HG03280 (cell line): Measurements from ENCODE around the gene CARD16.

Experiments used
- ATAC-seq: cut with Tn5 transposase; IDR thresholded peaks from one replicate; pipeline ENCODE4 v1.9.1; 2021; ENCODE audit warnings: mild to moderate bottlenecking, moderate library complexity; ENCODE audit not compliant: unreplicated experiment

The CARD16 gene

DNA sequence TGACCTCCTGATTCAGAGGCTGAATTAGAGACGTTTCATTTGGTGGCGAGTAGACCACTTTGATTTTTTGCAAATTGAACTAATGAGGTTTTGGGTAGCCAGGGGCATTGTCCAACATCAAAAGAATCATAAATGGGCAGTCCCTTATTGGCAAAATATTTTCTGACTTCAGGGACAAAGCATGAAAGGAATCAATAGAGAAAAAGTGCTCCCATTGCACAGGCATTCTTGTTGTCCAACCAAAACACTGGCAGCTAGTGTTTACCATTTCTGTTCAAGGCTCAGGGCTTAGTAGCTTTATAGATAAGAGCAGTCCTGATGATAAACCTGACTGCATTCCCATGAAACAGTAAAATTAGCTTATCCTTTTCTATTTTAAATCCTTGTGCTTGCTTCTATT is 6.4 kb upstream of the CARD16 start:
- no peak for ATAC-seq

DNA sequence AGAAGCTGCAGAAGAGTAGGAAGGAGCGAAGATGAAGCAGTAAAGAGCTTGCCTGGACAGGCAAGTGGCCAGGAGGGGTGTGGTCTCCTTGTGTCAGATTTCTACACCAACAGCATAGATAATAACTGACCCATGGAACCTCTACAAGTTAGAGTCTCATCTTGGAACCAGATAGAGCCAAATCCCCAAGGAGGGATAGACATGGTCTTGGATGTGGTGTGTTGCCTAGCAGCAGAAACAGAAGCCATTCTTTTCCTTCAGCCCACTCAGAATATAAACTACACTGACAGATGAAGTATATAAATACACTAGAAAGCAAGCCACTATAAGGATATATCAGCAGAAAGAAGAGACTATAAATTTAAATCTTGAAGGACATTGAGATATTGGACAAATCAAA is 4.3 kb upstream of the CARD16 start:
- ATAC-seq = no peak

DNA sequence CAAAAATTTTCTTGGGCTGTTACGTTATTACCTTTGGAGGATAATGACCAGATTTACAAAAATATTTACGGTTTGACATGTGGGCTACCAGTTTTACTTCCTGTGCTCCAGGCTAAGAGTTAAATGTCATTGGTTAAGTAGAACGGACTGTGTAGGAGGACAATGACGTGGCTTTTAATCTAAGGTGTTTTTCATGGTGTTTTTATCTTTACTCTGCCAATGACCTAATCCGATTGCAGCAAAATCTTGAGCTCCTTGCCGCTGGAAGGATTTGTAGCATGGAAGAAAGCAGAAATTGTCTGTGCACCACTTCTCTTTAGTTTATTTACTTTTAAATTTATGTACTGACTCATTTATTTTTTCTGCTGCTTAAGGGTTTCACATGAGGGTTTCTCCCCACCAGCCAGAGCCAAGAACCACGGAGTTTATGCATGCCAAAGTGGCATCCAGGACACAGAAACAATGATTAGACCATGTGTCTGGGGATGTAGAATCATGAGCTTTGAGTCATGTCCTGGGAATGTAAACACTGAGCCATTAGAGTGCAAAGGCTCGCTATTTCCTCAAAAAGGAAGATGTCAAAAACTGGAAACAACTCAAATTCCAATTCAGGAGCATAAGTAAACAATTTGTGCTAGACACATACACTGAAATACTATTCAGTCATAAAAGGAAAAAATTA is 1.9 kb upstream of the CARD16 start:
- no peak for ATAC-seq

DNA sequence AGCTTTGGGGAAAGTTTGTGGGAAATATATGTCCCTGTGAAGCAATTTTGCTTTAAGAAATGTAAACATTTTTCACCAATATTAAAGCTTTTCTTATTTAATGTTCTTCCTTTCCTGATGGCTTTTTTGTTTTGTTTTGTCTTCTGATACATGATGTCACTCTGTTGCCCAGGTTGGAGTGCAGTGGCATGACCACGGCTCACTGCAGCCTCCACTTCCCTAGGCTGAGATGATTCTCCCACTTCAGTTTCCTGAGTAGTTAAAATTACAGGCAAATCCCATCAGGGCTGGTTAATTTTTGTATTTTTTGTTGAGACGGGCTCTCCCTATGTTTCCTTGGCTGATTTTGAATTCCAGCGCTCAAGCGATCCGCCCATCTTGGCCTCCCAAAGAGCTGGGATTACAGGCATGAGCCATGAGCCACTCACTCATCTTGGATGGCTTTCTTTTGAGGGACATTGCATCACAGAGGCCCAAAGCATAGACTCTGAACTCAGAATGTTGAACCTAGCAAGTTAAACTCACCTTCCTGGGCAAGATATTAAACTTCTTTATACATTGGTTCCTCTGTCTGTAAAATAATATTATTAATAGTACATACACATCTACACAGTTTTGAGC is 651 bp upstream of the CARD16 start:
- no peak for ATAC-seq

DNA sequence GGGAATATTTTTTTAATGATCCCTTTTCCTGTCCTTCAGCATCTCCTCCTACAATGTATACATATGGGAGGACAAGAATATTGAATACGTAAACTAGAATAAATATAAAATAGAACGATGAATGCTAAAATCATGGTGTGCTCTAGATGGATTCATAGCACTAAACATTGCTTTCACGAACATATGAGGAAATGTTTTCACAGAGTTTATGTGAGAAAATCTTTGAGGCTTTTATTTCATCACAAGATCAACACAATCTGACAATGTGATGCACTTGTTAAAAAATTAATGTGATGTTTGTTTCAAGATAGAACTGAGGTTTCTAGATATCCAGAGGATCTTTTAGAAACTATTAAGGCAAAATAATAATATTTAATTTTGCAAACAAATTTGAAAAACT is 3.0 kb downstream of the CARD16 start:
- ATAC-seq = no peak

DNA sequence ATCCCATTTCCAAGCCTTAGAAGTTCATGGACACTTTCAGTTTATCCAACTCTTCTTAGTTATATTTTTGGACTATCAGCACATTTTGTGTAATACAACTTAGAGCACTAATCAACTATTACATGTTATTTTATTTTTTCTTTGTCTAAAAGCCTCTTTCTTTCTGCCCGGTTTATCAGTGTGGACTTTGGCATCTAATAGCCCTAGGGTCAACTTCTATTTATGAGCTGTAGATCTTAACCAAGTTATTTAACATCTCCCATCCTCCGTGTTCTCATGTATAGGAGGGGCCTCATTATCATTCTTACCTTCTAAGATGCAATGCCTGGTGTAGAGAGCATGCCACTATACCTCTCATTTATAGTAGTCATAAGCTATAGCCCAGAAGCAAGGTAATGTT is 4.4 kb downstream of the CARD16 start:
- no peak for ATAC-seq

DNA sequence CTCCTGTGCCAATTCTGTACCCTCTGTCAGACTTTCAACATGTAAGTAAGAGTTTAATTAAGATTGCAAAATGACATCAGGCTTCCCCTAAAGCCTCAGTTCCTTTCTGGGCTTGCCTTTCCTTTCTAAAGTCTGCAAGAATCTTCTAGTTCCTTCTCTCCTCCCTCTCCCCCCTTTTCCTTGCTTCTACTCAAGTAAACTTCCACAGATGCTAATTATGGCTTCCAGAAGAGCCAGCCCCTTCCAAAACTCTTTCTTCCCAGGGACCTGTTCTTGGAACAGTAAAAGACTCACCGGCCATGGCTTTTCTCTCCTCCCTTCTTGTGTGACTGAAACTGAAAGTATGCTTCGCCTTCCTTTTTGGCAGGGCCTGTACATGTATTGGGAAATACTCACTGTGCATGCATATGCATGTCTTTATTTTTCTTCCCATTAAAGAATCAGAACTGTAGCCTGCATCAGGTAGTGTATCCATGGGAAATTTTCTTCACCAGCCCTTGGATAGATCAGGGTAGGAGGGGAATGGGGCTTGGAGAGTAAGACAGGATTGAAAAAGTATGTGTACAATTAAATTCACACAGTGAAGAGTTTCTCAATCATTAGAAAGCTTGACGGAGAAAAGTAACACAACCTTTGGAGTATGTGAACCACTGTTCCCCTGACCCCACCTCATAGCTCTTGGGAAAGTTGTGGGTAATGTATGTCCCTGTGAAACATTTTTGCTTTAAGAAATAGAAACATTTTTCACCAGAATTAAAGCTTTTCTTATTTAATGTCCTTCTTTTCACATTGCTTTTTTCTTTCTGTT is 10.1 kb downstream of the CARD16 start, which contains the start of gene CASP1:
TSS of gene CASP1 (minus strand) at position 332 of the 808 bp plus-strand sequence. CDS start at position 301, 31 bp downstream.
- ATAC-seq = peak; percentile 83

DNA sequence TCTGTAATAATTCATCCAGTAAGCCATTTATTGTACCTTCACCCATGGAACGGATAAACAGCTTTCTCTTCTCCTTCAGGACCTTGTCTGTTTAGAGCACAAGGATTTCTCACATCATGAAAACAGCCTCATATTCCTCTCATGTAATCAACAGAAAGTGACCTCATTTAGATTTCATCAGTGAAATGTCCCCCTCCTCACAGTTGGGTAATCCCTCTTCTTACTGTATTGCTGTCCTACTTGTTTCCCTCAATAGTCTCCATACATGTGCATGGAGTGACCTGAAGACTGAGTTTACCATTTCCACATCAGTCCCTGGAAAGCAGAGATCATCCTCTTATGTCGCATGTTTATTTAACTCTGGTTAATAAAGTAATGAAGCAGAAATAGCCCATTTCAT is 10.7 kb downstream of the CARD16 start:
- peak; percentile 6 for ATAC-seq

DNA sequence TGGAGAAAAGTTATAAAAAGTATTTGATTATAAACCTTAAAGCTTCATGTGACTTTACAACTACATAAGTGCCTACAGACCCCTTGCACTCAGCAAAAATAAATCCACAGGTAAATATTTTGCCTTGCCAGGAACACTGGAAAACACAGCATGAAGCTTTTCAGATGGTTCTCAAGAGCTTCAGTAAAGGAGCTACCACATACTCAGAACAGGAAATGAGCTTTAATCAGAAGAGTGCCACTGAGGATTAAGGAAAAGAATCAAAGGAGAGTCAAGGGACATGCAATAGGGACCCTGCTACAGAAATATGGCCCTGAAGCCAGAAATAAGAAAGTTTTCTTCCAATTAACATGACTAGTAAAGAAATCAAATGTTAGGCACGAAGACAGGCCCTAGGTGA is 11.4 kb downstream of the CARD16 start:
- no peak for ATAC-seq

DNA sequence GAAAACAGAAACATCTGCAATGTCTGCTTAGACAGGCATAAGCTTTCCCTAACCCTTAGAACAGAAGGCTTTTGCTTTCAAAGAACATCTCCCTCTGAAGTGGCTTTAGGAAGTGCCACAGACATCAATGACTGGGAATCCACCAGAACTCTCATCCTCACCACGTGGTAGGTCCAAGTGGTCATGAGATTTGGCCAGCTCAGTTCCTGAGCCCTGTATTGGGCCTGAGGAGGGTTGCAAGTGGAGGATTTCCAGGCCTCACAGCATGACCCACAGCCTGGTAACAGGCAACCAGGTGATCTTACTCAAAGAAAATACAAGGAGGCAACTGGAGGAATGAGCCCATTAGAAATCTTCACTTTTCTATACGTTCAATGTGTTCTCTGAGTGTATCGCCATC is 11.8 kb downstream of the CARD16 start:
- ATAC-seq = no peak

DNA sequence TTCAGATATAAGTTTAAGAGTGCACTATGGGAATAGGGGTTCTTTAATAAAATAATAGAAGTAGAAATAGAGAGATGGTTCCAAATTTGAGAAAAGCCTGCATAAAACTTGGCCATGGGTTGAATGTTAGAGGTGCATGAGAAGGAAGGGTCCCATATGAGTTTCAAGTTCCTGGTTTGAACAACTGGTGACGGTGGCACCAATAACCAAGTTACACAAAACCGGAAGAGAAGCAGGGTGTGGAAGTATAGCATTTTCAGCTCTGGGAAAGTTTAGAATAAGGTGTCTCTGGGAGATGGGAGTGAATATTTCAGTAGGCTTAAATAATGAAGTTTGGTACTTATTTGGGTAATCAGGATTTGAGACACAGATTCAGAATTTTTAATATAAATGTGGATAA is 12.6 kb downstream of the CARD16 start:
- ATAC-seq = no peak

DNA sequence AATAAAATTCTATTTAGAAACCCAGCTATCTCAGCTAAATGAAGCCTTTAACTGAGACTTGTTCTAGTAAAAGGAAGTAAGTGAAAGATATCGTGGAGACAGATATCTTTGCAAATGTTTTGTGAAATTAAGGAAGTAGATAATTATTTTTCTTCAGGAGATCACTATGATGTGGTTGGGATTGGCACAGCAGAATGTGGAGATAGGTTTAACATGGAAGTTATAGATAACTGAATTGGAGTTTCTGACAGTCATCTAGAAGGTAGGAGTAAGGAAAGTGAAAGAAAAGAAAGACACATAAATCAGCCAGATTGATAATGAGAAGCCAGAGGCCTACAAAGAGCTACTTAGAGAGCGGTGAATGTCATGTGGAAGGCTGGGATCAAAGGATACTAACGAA is 17.5 kb downstream of the CARD16 start:
- no peak for ATAC-seq

DNA sequence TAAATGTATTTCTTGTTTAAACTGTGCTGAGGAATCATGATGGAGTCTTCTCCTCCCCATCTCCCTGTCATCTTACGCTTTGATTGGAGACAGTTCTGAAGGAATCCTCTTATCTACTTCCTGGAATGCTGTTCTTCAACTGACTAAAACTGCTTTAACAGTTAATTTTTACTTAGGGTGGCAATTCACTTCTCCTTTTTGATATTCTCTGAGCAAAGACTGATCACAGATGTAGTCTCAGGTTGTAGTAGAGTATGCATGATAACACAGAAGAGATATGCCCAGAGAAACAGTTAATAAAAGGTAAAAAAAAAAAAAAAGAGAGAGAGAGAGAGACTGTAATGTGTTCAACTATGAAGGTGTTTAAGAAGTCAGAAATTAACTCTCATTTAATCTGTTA is 20.7 kb downstream of the CARD16 start:
- no peak for ATAC-seq

DNA sequence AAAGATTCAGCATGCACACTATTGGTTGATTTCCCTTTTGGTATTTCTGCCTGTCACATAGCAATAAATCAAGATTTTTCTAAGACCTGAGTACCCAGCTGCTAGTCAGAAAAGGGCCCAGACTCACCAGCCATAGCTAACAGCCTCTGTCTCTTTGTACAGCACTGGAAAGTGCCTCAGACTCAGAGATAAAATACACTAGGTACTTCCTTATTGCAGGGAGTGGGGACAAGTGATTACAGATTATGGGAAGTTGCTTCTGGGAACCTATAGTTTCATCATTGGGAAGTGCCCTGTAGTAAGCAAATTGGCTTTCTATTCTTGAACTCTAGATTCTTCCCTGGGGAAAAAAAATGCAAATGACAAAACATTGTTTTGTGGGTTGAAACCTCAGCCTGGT is 22.1 kb downstream of the CARD16 start, which contains the start of gene CASP5:
TSS of gene CASP5 (minus strand) at position 166 of the 400 bp plus-strand sequence. CDS start at position 134, 32 bp downstream.
- no peak for ATAC-seq

DNA sequence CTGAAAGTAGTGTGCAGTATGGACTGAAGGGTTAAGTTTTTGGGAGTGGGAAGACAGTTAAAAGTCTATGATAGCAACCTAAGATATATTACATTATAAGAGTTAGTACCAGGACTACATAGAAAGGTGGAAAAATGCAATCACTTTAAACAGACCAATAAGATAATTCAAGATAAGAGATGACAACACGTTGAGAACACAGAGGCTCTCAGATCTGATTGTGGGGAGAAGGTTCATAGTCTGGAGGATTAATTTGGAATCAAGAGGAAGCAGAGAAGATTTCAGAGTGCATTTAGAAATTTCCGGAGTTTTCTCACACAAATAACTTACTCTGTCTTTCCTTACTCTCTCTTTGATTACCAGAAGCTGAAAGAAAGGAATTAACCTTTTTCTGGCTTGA is 22.6 kb downstream of the CARD16 start:
- ATAC-seq = no peak

DNA sequence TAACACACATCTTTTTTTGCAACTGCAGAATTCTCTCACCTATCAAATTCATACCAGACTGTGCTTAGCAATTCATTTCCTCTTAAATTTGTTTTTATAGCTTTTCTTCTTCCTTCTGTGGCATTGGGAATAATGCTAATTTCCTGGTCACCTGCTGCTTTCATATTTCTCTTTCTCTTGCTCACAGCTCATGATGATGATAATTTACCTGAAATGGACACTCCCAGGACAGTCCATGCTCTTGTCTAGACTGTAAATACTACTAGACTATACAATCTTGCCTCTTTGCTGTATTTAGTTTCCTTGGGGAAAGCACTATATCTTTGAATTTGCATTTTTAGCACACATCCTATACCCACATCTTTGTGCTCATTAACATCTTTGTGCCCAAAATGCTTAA is 37.7 kb downstream of the CARD16 start:
- no peak for ATAC-seq

DNA sequence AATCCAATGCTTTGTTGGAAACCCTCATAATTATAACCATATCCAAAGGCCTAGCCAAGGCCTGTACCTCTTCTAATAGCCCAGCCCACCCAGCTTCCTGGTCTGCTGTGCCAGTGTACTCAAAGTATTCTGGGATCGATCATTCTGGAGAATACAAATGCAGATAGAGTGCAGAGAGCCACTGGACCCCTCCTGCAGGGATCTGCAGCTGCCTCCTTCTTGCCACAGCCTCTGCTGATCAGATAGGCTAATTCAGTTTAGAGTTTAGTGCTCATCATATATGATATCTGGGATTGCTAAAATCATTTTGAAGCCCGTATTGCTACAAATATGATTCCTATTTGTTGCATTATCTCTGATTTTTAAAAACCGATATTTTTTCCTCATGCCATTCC is 39.7 kb downstream of the CARD16 start:
- no peak for ATAC-seq

DNA sequence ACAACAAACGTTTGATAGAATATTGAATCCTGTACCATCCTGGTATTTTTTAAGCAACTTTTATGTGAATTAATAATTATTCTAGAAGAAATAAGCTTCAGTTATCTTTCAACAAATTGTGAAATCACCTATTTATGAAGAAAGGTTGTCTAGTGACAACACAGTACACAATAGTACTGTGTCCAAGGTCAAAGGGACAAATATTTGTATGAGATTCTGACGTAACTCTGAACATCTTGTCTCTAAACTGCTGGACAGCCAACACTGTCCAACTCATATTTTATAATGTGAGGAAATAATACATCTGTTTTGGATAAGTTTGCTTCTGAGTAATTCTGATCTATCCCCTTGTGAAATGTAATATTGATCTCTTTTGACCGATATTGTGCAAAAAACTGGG is 41.1 kb downstream of the CARD16 start:
- ATAC-seq = no peak

DNA sequence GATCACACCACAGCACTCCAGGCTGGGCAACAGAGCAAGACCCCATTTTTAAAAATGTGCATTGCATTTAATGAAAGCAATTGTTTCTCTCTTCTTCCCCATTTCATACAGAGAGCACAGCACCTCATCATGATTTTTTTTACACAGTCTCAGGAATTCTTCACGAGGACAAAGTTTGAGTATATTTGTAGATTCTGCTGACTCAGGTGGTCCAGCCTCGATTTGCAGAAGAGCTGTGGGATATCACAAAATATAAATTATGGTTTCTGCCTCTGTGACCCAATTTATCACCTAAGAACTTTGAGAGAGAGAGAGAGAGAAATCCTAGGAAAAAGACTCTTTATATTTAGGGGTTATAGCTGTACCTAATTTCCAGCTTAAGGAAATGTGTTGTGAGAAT is 42.0 kb downstream of the CARD16 start:
- ATAC-seq = no peak

DNA sequence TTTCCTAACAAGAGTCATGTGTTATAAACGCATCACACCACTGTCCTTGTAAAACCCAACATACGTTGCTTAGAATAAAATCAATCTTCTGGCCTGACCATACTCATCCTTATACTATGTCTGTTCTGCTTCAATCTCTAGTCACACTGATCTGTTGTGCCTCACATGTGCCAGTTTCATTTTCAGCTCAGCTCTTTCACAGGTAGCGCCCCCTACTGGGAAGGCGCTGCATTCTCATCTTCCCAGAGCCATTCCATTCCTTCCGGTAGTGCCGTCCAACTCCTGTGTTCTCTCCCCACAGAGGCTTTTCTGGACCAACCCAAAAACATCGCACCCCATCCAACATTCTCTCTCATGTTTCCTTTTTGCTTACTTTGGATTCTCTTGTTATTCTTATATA is 44.3 kb downstream of the CARD16 start:
- peak; percentile 96 for ATAC-seq

DNA sequence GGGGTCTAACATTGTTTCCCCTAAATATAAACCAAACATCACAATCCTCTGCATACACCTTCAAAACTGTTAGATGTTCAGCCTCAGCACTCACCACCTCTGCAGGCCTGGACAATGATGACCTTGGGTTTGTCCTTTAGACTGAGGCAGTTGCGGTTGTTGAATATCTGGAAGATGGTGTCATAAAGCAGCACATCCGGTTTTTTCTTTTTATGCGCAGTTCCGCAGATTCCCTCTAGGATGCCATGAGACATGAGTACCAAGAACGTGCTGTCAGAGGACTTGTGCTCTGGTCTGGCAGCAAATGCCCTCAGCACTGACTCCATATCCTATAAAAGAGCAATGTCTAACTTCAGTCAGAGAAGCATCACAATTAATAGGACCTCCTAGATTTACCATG is 45.0 kb downstream of the CARD16 start:
- ATAC-seq = no peak

DNA sequence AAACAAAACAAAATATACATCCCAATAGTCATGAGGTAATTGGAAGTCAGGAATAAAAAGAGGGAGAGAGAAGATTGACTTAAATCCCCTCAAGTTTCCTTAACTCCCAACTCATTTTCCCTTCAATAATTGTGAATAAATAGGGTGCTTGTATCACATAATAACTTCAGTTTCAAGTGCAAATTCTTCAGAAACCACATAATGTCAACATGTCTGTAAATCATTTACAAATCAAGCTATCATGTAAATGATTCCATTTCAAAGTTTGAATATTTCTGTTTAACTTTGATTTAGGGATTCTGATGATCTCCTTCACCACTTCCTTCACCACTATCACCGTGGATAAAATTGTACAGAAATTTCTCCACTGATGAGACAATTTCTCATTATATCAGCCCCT is 45.4 kb downstream of the CARD16 start:
- no peak for ATAC-seq
